ENCODE data around the gene TERT.

TERT gene

DNA sequence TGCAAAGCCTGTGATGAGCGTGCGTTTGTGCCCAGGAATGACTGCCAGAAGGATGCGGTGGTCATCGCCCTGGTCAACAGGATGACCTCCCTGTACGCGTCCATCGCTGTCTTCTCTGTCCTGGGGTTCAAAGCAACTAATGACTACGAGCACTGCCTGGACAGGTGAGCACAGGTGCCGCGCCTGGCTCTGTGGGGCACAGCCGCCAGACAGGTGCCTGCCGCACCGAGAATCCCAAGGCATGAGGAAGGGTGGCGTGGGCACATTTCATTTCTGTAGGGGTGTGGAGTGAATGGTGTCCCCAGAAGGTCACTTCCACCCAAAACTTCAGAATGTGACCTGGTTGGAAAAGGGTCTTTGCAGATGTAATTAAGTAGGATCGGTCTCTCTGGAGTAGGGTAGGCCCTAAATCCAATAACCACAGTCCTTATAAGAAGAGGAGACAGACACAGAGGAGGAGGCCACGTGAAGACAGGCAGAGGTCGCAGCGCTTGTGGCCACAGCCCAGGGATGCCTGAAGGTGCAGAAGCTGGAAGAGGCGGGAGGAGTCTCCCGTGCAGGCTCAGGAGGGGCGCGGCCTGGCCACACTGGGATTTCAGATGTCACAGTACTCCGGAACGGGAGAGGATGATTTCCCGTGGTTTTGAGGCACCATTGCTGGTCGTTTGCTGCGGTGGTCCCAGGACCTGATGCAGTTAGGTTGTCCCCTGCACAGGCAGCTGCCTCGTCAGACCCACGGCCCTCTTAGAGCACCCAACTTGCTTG is 54.2 kb downstream of the TERT start:
- Histone ChIP-seq H3K4me1 (ENCODE audit: control insufficient read depth in 2 of 2, insufficient read depth in 1 of 2, low read depth in 1 of 2, low read length in 2 of 2) (peaks cover 0 to 3% of the 10 kb centered on the region in 2 donors), H2AK5ac (ENCODE audit: low read depth, low read length) (no peak overlapping the region), H3K4ac (ENCODE audit: low read length) (no peak overlapping the region), H3K9ac (ENCODE audit: low read depth, low read length, poor library complexity) (no peak overlapping the region), H2BK5ac (ENCODE audit: low read length) (peak overlapping the region; percentile 19), H2BK120ac (ENCODE audit: low read depth, low read length) (no peak overlapping the region), H2AFZ (ENCODE audit: low read length) (no peak overlapping the region), H3K18ac (ENCODE audit: low read length) (no peak overlapping the region), H3K27ac (replicated peaks; ENCODE audit: low read length) (no peak overlapping the region), H3K4me2 (ENCODE audit: insufficient read depth, low read length, poor library complexity, severe bottlenecking) (no peak overlapping the region), H3K27me3 (ENCODE audit: control insufficient read depth in 3 of 3, insufficient read depth in 3 of 3, low read depth in 1 of 3, low read length in 3 of 3) (peaks cover 0 to 24% (median 0%) of the 10 kb centered on the region in 3 experiments), H3K23ac (ENCODE audit: low read depth, low read length, poor library complexity) (no peak overlapping the region), H3K79me1 (ENCODE audit: low read depth, low read length) (peaks cover 4% of the 10 kb centered on the region), H3K36me3 (replicated peaks in 1 of 2; ENCODE audit: control insufficient read depth in 2 of 2, insufficient read depth in 2 of 2, low read length in 2 of 2) (no peaks in the 10 kb centered on the region), H3K9me3 (replicated peaks in 1 of 2; ENCODE audit: control insufficient read depth in 2 of 2, insufficient read depth in 1 of 2, low read depth in 1 of 2, low read length in 2 of 2) (peaks cover 5% of the 10 kb centered on the region in 2 donors), H3K14ac (ENCODE audit: low read length) (peak overlapping the region; percentile 57), H3K4me3 (ENCODE audit: low read length in 2 of 2) (peak overlapping the region in 1 of 2 donors; percentile 39), H4K91ac (ENCODE audit: low read depth, low read length, poor library complexity) (no peak overlapping the region), H2BK12ac (ENCODE audit: low read length) (no peak overlapping the region), H4K8ac (ENCODE audit: low read depth, low read length) (no peak overlapping the region), H2BK15ac (ENCODE audit: low read length) (no peak overlapping the region)
- no peak for DNase-seq (ENCODE audit: low spot score)
- no CpG with 5 or more reads among the region's 29 CpGs for WGBS, 2 donors (ENCODE audit: extremely low coverage in 2 of 2, insufficient read length in 2 of 2, insufficient replicate concordance in 1 of 2)

DNA sequence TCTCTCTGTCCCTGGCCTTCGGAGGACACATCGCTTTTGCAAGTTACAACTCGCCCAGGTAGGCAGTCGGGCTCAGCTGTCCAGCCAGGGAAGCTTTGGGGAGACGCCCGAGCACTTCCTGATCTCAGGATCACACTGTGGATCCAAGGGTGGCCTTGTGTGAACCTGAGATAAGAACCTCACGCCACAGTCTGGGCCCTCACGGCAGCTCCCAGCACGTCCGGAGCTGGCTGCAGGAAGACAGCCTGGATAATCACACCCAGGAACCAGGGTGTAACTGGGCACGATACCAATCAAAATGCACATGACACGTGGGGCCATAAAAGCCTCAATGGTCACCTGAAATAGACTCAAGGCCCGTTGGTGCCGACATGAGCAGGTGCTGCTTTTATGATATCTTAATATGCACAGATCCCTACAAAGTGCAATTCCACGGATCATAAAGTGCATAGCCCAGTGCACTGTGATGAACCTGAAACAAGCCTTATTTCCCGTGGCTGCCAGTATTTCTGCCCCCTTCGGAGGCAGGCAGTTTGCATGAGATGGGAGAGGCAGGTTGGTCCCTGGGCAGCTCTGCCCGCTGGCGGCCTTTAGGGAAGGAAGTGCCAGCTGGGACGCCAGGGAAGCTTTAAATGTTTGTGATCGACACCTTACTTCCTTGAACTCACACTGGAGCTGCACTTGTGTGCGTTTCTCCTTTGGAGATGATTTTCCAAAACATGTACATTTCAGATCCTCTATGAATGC is 55.2 kb downstream of the TERT start:
- no CpG with 5 or more reads among the region's 22 CpGs for WGBS, 2 donors (ENCODE audit: extremely low coverage in 2 of 2, insufficient read length in 2 of 2, insufficient replicate concordance in 1 of 2)
- peak overlapping the region; percentile 44 for H2BK5ac ChIP-seq (ENCODE audit: low read length)
- H3K36me3 ChIP-seq (replicated peaks in 1 of 2; ENCODE audit: control insufficient read depth in 2 of 2, insufficient read depth in 2 of 2, low read length in 2 of 2) = no peaks in the 10 kb centered on the region
- H3K4me3 ChIP-seq (ENCODE audit: low read length in 2 of 2) = no peak overlapping the region
- H3K27ac ChIP-seq (replicated peaks; ENCODE audit: low read length) = no peak overlapping the region
- peaks cover 0 to 3% of the 10 kb centered on the region in 2 donors for H3K4me1 ChIP-seq (ENCODE audit: control insufficient read depth in 2 of 2, insufficient read depth in 1 of 2, low read depth in 1 of 2, low read length in 2 of 2)
- no peak overlapping the region for H3K9ac ChIP-seq (ENCODE audit: low read depth, low read length, poor library complexity)
- H4K91ac ChIP-seq (ENCODE audit: low read depth, low read length, poor library complexity) = no peak overlapping the region
- no peak overlapping the region for H3K4me2 ChIP-seq (ENCODE audit: insufficient read depth, low read length, poor library complexity, severe bottlenecking)
- no peak overlapping the region for H2BK120ac ChIP-seq (ENCODE audit: low read depth, low read length)
- no peak overlapping the region for H2AK5ac ChIP-seq (ENCODE audit: low read depth, low read length)
- peaks cover 5 to 13% of the 10 kb centered on the region in 2 donors for H3K9me3 ChIP-seq (replicated peaks in 1 of 2; ENCODE audit: control insufficient read depth in 2 of 2, insufficient read depth in 1 of 2, low read depth in 1 of 2, low read length in 2 of 2)
- H4K8ac ChIP-seq (ENCODE audit: low read depth, low read length) = no peak overlapping the region
- no peak overlapping the region for H3K14ac ChIP-seq (ENCODE audit: low read length)
- no peak overlapping the region for H3K18ac ChIP-seq (ENCODE audit: low read length)
- no peak overlapping the region for H3K4ac ChIP-seq (ENCODE audit: low read length)
- H3K79me1 ChIP-seq (ENCODE audit: low read depth, low read length) = peaks cover 4% of the 10 kb centered on the region
- no peak overlapping the region for H2BK15ac ChIP-seq (ENCODE audit: low read length)
- peaks cover 0 to 24% (median 0%) of the 10 kb centered on the region in 3 experiments for H3K27me3 ChIP-seq (ENCODE audit: control insufficient read depth in 3 of 3, insufficient read depth in 3 of 3, low read depth in 1 of 3, low read length in 3 of 3)
- H3K23ac ChIP-seq (ENCODE audit: low read depth, low read length, poor library complexity) = no peak overlapping the region
- DNase-seq (ENCODE audit: low spot score) = no peak
- H2BK12ac ChIP-seq (ENCODE audit: low read length) = no peak overlapping the region
- no peak overlapping the region for H2AFZ ChIP-seq (ENCODE audit: low read length)

DNA sequence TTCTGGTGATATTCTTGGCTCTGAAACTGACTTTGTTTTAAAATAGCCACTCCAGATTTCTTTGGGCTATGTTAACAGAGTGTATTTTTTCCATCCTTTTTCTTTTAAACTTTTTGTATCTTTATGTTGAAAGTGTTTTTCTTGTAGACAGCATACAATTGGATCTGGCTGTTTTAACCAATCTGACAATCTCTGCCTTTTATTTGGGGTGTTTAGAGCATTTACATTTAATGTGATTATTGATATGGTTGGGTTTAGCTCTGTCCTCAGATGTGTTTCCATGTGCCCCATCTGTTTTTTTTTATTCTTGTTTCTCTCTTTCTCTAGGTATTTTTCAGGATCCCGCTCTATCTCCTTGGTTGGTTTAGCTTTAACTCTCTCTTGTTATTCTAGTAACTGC is 59.0 kb downstream of the TERT start:
- H3K79me1 ChIP-seq (ENCODE audit: low read depth, low read length) = peaks cover 2% of the 10 kb centered on the region
- no peak overlapping the region for H2BK12ac ChIP-seq (ENCODE audit: low read length)
- H2BK120ac ChIP-seq (ENCODE audit: low read depth, low read length) = no peak overlapping the region
- H3K18ac ChIP-seq (ENCODE audit: low read length) = no peak overlapping the region
- no peaks in the 10 kb centered on the region for H3K36me3 ChIP-seq (replicated peaks in 1 of 2; ENCODE audit: control insufficient read depth in 2 of 2, insufficient read depth in 2 of 2, low read length in 2 of 2)
- H2AFZ ChIP-seq (ENCODE audit: low read length) = no peak overlapping the region
- WGBS, 2 donors (ENCODE audit: extremely low coverage in 2 of 2, insufficient read length in 2 of 2, insufficient replicate concordance in 1 of 2) = no CpG with 5 or more reads among the region's 1 CpG
- no peak overlapping the region for H3K27ac ChIP-seq (replicated peaks; ENCODE audit: low read length)
- peaks cover 0 to 18% (median 0%) of the 10 kb centered on the region in 3 experiments for H3K27me3 ChIP-seq (ENCODE audit: control insufficient read depth in 3 of 3, insufficient read depth in 3 of 3, low read depth in 1 of 3, low read length in 3 of 3)
- H3K23ac ChIP-seq (ENCODE audit: low read depth, low read length, poor library complexity) = no peak overlapping the region
- no peak overlapping the region for H2AK5ac ChIP-seq (ENCODE audit: low read depth, low read length)
- no peak overlapping the region for H2BK15ac ChIP-seq (ENCODE audit: low read length)
- no peaks in the 10 kb centered on the region for H3K4me1 ChIP-seq (ENCODE audit: control insufficient read depth in 2 of 2, insufficient read depth in 1 of 2, low read depth in 1 of 2, low read length in 2 of 2)
- H3K9me3 ChIP-seq (replicated peaks in 1 of 2; ENCODE audit: control insufficient read depth in 2 of 2, insufficient read depth in 1 of 2, low read depth in 1 of 2, low read length in 2 of 2) = peaks cover 5 to 13% of the 10 kb centered on the region in 2 donors
- no peak overlapping the region for H4K91ac ChIP-seq (ENCODE audit: low read depth, low read length, poor library complexity)
- H3K14ac ChIP-seq (ENCODE audit: low read length) = no peak overlapping the region
- no peak overlapping the region for H3K4me3 ChIP-seq (ENCODE audit: low read length in 2 of 2)
- H3K4ac ChIP-seq (ENCODE audit: low read length) = no peak overlapping the region
- H4K8ac ChIP-seq (ENCODE audit: low read depth, low read length) = no peak overlapping the region
- H3K9ac ChIP-seq (ENCODE audit: low read depth, low read length, poor library complexity) = no peak overlapping the region
- H3K4me2 ChIP-seq (ENCODE audit: insufficient read depth, low read length, poor library complexity, severe bottlenecking) = no peak overlapping the region
- no peak for DNase-seq (ENCODE audit: low spot score)
- no peak overlapping the region for H2BK5ac ChIP-seq (ENCODE audit: low read length)

DNA sequence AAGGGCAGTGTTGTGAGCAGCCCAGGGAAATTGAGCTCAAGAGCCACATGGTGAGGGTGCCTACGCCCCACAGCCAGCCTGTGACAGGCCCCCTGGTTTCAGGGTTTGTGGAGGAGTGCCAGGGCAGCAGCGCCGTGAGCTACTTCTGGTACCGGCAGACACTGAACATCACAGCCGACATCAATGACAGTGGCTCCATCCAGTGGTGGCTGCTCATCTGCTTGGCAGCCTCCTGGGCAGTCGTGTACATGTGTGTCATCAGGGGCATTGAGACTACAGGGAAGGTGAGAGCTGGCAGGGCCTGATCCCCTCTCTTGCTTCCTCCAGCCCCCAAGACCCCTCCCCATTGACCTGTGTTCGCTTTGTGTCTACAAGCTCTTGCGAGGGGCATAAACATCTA is 59.5 kb downstream of the TERT start:
- Histone ChIP-seq H2BK5ac (ENCODE audit: low read length) (no peak overlapping the region), H3K4me2 (ENCODE audit: insufficient read depth, low read length, poor library complexity, severe bottlenecking) (no peak overlapping the region), H3K4ac (ENCODE audit: low read length) (no peak overlapping the region), H2AFZ (ENCODE audit: low read length) (no peak overlapping the region), H3K14ac (ENCODE audit: low read length) (no peak overlapping the region), H2BK15ac (ENCODE audit: low read length) (no peak overlapping the region), H3K23ac (ENCODE audit: low read depth, low read length, poor library complexity) (peak overlapping the region; percentile 95), H4K91ac (ENCODE audit: low read depth, low read length, poor library complexity) (no peak overlapping the region), H3K4me1 (ENCODE audit: control insufficient read depth in 2 of 2, insufficient read depth in 1 of 2, low read depth in 1 of 2, low read length in 2 of 2) (no peaks in the 10 kb centered on the region), H3K27ac (replicated peaks; ENCODE audit: low read length) (no peak overlapping the region), H3K4me3 (ENCODE audit: low read length in 2 of 2) (no peak overlapping the region), H3K9me3 (replicated peaks in 1 of 2; ENCODE audit: control insufficient read depth in 2 of 2, insufficient read depth in 1 of 2, low read depth in 1 of 2, low read length in 2 of 2) (peaks cover 5 to 13% of the 10 kb centered on the region in 2 donors), H3K9ac (ENCODE audit: low read depth, low read length, poor library complexity) (no peak overlapping the region), H2BK120ac (ENCODE audit: low read depth, low read length) (no peak overlapping the region), H3K36me3 (replicated peaks in 1 of 2; ENCODE audit: control insufficient read depth in 2 of 2, insufficient read depth in 2 of 2, low read length in 2 of 2) (no peaks in the 10 kb centered on the region), H3K27me3 (ENCODE audit: control insufficient read depth in 3 of 3, insufficient read depth in 3 of 3, low read depth in 1 of 3, low read length in 3 of 3) (peaks cover 0 to 15% (median 0%) of the 10 kb centered on the region in 3 experiments), H2AK5ac (ENCODE audit: low read depth, low read length) (no peak overlapping the region), H3K79me1 (ENCODE audit: low read depth, low read length) (peaks cover 2% of the 10 kb centered on the region), H4K8ac (ENCODE audit: low read depth, low read length) (no peak overlapping the region), H2BK12ac (ENCODE audit: low read length) (peak overlapping the region; percentile 73), H3K18ac (ENCODE audit: low read length) (no peak overlapping the region)
- no CpG with 5 or more reads among the region's 8 CpGs for WGBS, 2 donors (ENCODE audit: extremely low coverage in 2 of 2, insufficient read length in 2 of 2, insufficient replicate concordance in 1 of 2)
- DNase-seq (ENCODE audit: low spot score) = no peak
